ENCODE results near the gene ZNF438.

- no peak for TF ChIP-seq EZH2 (IDR thresholded peaks at IDR 0.05; ENCODE audit: borderline replicate concordance, low read depth, low read length, severe bottlenecking)
- no peak for TF ChIP-seq CTCF (IDR thresholded peaks at IDR 0.05; ENCODE audit: borderline replicate concordance, extremely low read depth, low read length, poor library complexity, severe bottlenecking)
Measured at GRCh38 chr10:30987463-30987862, 44.2 kb downstream of the ZNF438 start.
